ENCODE data around the gene STXBP5.

Gene STXBP5

DNA sequence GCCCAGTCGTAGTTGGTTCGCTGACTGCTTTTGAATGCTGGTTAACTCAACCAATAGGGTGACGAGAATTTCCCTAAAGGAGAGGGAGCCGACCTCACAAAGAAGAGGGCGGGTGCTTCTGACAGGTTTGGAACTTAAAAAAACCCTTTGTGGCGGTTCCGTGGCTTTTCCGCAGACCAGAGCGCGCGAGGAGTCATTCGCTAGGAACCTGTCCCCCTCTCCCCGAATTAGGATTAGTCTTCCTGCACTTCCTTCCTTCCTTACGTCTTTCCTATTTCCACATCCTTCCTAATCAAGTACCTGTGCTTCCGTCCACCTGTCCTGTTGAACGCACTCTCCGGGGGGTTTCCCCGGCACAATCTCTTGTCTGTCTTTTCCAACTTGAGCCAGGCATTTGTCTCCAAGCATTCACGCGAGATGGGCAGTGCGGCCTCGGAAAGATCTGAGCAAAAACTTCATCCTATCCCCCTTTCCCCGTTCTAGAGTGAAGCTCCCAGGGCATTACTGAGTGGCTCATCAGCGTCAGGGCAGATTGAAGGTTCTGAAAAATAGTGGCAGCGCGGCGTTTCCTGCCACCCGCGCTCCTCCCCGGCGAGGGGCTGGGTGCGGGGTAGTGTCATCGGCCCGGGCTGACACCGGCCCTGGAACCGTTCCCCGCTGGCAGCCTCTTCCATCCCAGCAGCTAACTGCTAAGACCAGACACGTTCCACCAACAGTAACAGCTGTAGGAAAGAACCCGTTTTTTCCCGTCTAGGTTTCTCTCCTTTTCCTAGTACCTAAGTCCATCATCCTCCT lies 1.5 kb upstream of the STXBP5 start:
- Histone ChIP-seq H3K4me1 (ENCODE audit: control insufficient read depth, insufficient read depth, low read length) (peaks cover 12% of the 10 kb centered on the region; the same call in 1 of the 2 replicates), H3K27me3 (ENCODE audit: control insufficient read depth, insufficient read depth, low read length) (no peaks in the 10 kb centered on the region), H3K9me3 (ENCODE audit: control insufficient read depth, insufficient read depth, low read depth, low read length) (no peaks in the 10 kb centered on the region), H3K4me3 (ENCODE audit: low read depth, low read length) (peak overlapping the region; percentile 80), H3K36me3 (ENCODE audit: control insufficient read depth, insufficient read depth, low read length) (no peaks in the 10 kb centered on the region), H3K9ac (ENCODE audit: low read length) (peak overlapping the region; percentile 50), H3K27ac (ENCODE audit: low read depth, low read length) (no peak overlapping the region)

DNA sequence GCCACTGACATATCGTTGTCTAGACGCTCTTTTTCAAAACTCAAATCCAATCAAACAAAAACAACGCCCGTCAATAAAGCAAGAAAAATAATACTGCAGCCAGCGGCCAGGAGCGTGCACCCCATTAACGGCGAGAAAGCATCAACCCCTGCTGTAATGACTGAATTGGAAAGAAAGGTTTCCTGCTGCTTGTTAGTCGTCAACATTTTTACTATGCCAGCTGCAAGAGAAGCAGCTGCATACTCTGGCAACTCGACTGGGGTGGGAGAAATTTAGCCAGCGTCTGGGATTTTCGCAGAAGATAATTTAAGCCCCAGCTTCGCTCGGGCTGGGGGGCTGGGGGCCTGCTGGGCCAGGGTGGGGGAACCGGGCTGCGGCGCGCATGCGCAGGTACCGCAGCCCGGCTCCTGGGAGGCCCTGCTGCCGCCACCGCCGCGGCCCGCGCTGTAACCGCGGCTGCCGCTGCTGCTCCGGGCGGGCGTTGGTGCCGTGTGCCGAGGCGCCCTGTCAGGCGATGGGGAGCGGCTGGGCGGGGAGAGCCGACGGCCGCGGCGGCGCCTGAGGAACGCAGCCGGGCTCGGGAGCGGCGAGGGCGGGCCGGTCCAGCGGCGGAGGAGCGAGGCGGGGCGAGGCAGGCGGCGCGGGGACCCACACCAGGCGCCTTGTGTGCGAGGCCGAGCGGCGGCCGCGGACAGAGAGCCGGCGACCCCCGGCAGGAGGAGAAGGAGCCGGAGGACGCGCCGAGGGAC lies 732 bp upstream of the STXBP5 start:
- peak overlapping the region; percentile 77 for H3K9ac ChIP-seq (ENCODE audit: low read length)
- H3K4me1 ChIP-seq (ENCODE audit: control insufficient read depth, insufficient read depth, low read length): peaks cover 12% of the 10 kb centered on the region; the same call in 1 of the 2 replicates
- no peaks in the 10 kb centered on the region for H3K27me3 ChIP-seq (ENCODE audit: control insufficient read depth, insufficient read depth, low read length)
- peak overlapping the region; percentile 80 for H3K4me3 ChIP-seq (ENCODE audit: low read depth, low read length)
- no peaks in the 10 kb centered on the region for H3K36me3 ChIP-seq (ENCODE audit: control insufficient read depth, insufficient read depth, low read length)
- no peaks in the 10 kb centered on the region for H3K9me3 ChIP-seq (ENCODE audit: control insufficient read depth, insufficient read depth, low read depth, low read length)
- H3K27ac ChIP-seq (ENCODE audit: low read depth, low read length): no peak overlapping the region

- no peak overlapping the region for H3K27ac ChIP-seq (ENCODE audit: low read depth, low read length)
- peak overlapping the region; percentile 80 for H3K4me3 ChIP-seq (ENCODE audit: low read depth, low read length)
- H3K27me3 ChIP-seq (ENCODE audit: control insufficient read depth, insufficient read depth, low read length): no peaks in the 10 kb centered on the region
- peak overlapping the region; percentile 77 for H3K9ac ChIP-seq (ENCODE audit: low read length)
- no peaks in the 10 kb centered on the region for H3K9me3 ChIP-seq (ENCODE audit: control insufficient read depth, insufficient read depth, low read depth, low read length)
- H3K4me1 ChIP-seq (ENCODE audit: control insufficient read depth, insufficient read depth, low read length): peaks cover 12% of the 10 kb centered on the region; the same call in 1 of the 2 replicates
- no peaks in the 10 kb centered on the region for H3K36me3 ChIP-seq (ENCODE audit: control insufficient read depth, insufficient read depth, low read length)
These were observed 660 bp downstream of the STXBP5 start for GRCh38 chr6:147204843-147205311.

GRCh38 chr6:147205690-147206600 lies 1.7 kb downstream of the STXBP5 start:
- H3K9me3 ChIP-seq (ENCODE audit: control insufficient read depth, insufficient read depth, low read depth, low read length): no peaks in the 10 kb centered on the region
- no peaks in the 10 kb centered on the region for H3K27me3 ChIP-seq (ENCODE audit: control insufficient read depth, insufficient read depth, low read length)
- peaks cover 12% of the 10 kb centered on the region; the same call in 1 of the 2 replicates for H3K4me1 ChIP-seq (ENCODE audit: control insufficient read depth, insufficient read depth, low read length)
- H3K9ac ChIP-seq (ENCODE audit: low read length): no peak overlapping the region
- H3K36me3 ChIP-seq (ENCODE audit: control insufficient read depth, insufficient read depth, low read length): no peaks in the 10 kb centered on the region
- H3K27ac ChIP-seq (ENCODE audit: low read depth, low read length): no peak overlapping the region
- peak overlapping the region; percentile 29 for H3K4me3 ChIP-seq (ENCODE audit: low read depth, low read length)

- Histone ChIP-seq H3K27ac (ENCODE audit: low read depth, low read length) (no peak overlapping the region), H3K36me3 (ENCODE audit: control insufficient read depth, insufficient read depth, low read length) (no peaks in the 10 kb centered on the region), H3K4me1 (ENCODE audit: control insufficient read depth, insufficient read depth, low read length) (peaks cover 10% of the 10 kb centered on the region; the same call in 1 of the 2 replicates), H3K9me3 (ENCODE audit: control insufficient read depth, insufficient read depth, low read depth, low read length) (no peaks in the 10 kb centered on the region), H3K9ac (ENCODE audit: low read length) (no peak overlapping the region), H3K4me3 (ENCODE audit: low read depth, low read length) (no peak overlapping the region), H3K27me3 (ENCODE audit: control insufficient read depth, insufficient read depth, low read length) (no peaks in the 10 kb centered on the region)
These were observed 3.1 kb downstream of the STXBP5 start for GRCh38 chr6:147207351-147207750.

- no peaks in the 10 kb centered on the region for H3K9me3 ChIP-seq (ENCODE audit: control insufficient read depth, insufficient read depth, low read depth, low read length)
- no peak overlapping the region for H3K9ac ChIP-seq (ENCODE audit: low read length)
- H3K27ac ChIP-seq (ENCODE audit: low read depth, low read length): no peak overlapping the region
- peaks cover 10% of the 10 kb centered on the region; the same call in 1 of the 2 replicates for H3K4me1 ChIP-seq (ENCODE audit: control insufficient read depth, insufficient read depth, low read length)
- H3K36me3 ChIP-seq (ENCODE audit: control insufficient read depth, insufficient read depth, low read length): no peaks in the 10 kb centered on the region
- no peaks in the 10 kb centered on the region for H3K27me3 ChIP-seq (ENCODE audit: control insufficient read depth, insufficient read depth, low read length)
- H3K4me3 ChIP-seq (ENCODE audit: low read depth, low read length): no peak overlapping the region
These were observed 3.9 kb downstream of the STXBP5 start for GRCh38 chr6:147207837-147208754.

- no peaks in the 10 kb centered on the region for H3K27me3 ChIP-seq (ENCODE audit: control insufficient read depth, insufficient read depth, low read length)
- no peak overlapping the region for H3K27ac ChIP-seq (ENCODE audit: low read depth, low read length)
These were observed 5.7 kb downstream of the STXBP5 start for GRCh38 chr6:147209762-147210449.

DNA sequence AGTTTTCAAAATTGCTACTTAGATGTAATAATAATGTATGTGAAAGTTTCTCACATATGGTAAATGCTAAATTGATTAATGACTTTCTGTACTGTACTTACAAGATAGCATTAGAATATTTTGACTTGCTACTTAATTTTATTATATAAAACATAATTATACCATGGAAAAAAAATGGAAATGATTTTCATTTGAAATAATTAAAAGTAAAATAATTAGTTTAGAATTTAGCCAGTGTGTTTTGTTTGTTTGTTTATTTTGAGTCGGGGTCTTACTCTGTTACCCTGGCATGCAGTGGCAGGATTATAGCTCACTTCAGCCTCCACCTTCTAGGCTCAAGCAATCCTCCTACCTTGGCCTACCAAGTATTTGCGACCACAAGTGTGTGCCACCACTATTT lies 7.1 kb downstream of the STXBP5 start:
- H3K27ac ChIP-seq (ENCODE audit: low read depth, low read length): no peak overlapping the region
- H3K9ac ChIP-seq (ENCODE audit: low read length): no peak overlapping the region
- no peaks in the 10 kb centered on the region for H3K9me3 ChIP-seq (ENCODE audit: control insufficient read depth, insufficient read depth, low read depth, low read length)
- H3K27me3 ChIP-seq (ENCODE audit: control insufficient read depth, insufficient read depth, low read length): no peaks in the 10 kb centered on the region
- 0 out of 2 replicates have a peak, but pooled peaks cover 4% of the 10 kb centered on the region for H3K4me1 ChIP-seq (ENCODE audit: control insufficient read depth, insufficient read depth, low read length)
- H3K4me3 ChIP-seq (ENCODE audit: low read depth, low read length): no peak overlapping the region
- H3K36me3 ChIP-seq (ENCODE audit: control insufficient read depth, insufficient read depth, low read length): no peaks in the 10 kb centered on the region

More at GRCh38 chr6:147209762-147210449, 5.7 kb downstream of the STXBP5 start:
- Histone ChIP-seq H3K9me3 (ENCODE audit: control insufficient read depth, insufficient read depth, low read depth, low read length) (no peaks in the 10 kb centered on the region), H3K4me1 (ENCODE audit: control insufficient read depth, insufficient read depth, low read length) (peaks cover 10% of the 10 kb centered on the region; the same call in 1 of the 2 replicates), H3K4me3 (ENCODE audit: low read depth, low read length) (no peak overlapping the region), H3K9ac (ENCODE audit: low read length) (no peak overlapping the region), H3K36me3 (ENCODE audit: control insufficient read depth, insufficient read depth, low read length) (no peaks in the 10 kb centered on the region)

GRCh38 chr6:147211831-147212230 lies 7.6 kb downstream of the STXBP5 start:
- H3K9ac ChIP-seq (ENCODE audit: low read length): no peak overlapping the region
- H3K36me3 ChIP-seq (ENCODE audit: control insufficient read depth, insufficient read depth, low read length): no peaks in the 10 kb centered on the region
- no peaks in the 10 kb centered on the region for H3K9me3 ChIP-seq (ENCODE audit: control insufficient read depth, insufficient read depth, low read depth, low read length)
- no peaks in the 10 kb centered on the region for H3K27me3 ChIP-seq (ENCODE audit: control insufficient read depth, insufficient read depth, low read length)
- no peak overlapping the region for H3K27ac ChIP-seq (ENCODE audit: low read depth, low read length)
- H3K4me3 ChIP-seq (ENCODE audit: low read depth, low read length): no peak overlapping the region
- H3K4me1 ChIP-seq (ENCODE audit: control insufficient read depth, insufficient read depth, low read length): 0 out of 2 replicates have a peak, but pooled peaks cover 4% of the 10 kb centered on the region
